Activated CD4-positive, alpha-beta T cell treated with anti-CD3 and anti-CD28 coated beads for 4 hours (primary cell): ENCODE data around the gene SH3BP5.

Experiments
- DNase-seq, 2 donors: peaks; one replicate each; pipeline ENCODE4 v3.0.0-alpha.2; 2020

Gene SH3BP5

GRCh38 chr3:15297608-15298350 lies 34.6 kb downstream of the SH3BP5 start:
- no peak for DNase-seq

DNA sequence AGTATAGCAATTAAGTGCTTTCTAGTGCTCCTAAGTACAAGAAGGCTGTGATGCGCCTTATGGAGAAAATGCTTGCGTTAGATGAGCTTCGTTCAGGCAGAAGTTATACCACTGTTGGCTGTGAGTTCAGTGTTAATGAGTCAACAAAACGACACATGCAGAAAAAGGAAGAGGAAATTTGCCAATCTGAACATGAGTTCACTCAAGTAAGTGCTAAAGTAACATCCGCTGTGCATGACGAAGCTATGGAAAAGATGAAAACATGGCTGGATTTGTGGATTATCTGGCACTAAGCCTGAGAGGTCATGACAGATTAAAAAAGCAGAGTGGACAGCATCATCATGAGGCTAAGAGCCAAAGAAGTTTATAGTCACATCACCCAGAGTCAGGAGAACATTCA lies 36.9 kb downstream of the SH3BP5 start:
- DNase-seq: no peak

- no peak for DNase-seq
These were observed 37.5 kb downstream of the SH3BP5 start for GRCh38 chr3:15294929-15295328.

GRCh38 chr3:15292765-15293522 lies 39.4 kb downstream of the SH3BP5 start:
- no peak for DNase-seq

- DNase-seq: peak; percentile 43 to 45
These were observed 40.5 kb downstream of the SH3BP5 start for GRCh38 chr3:15291589-15292541.

DNA sequence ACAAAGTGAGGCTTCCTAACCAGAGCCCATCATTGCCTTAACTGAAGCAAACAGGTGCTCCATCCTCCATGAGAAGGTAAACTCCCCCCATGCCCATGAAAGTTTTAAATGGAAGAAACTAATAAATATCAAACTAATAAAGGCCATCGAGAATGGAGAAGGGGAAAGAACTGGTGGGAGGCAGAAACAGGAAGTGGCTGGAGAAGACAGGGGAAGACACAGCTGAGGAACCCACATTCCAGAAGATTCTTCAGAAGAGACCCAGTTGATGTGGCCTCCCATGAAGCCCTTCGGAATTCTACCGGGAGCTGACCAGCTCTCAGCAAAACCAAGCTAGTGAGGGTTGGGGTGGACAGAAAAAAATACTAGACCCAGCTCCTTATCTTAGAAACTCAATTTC lies 41.6 kb downstream of the SH3BP5 start:
- no peak for DNase-seq

GRCh38 chr3:15289661-15290060 lies 42.7 kb downstream of the SH3BP5 start:
- DNase-seq: no peak

DNA sequence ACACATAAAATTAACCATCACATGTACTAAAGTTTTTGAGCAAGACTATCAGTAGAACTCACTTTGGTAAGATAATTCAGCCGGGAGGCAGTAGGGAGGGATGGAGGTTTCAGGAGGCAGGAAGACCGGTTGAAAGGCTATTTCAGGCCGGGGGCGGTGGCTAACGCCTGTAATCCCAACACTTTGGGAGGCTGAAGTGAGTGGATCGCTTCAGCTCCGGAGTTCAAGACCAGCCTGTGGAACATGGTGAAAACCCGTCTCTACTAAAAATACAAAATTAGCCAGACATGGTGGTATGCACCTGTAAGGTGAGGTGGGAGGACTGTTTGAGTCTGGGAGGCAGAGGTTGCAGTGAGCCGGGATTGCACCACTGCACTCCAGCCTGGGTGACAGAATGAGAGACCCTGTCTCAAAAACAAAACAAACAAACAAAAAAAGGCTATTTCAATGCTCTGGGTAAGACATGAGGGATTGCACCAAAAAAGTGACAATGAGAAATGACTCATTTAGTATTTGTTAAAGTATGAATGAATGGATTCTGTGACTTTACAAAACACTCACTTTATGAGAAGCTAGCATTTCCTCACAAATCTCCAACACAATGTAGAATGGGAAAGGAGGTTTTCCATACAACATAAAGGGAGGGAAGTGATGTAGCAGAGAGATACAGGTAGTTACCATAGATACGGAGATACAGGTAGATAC lies 43.9 kb downstream of the SH3BP5 start:
- no peak for DNase-seq

DNA sequence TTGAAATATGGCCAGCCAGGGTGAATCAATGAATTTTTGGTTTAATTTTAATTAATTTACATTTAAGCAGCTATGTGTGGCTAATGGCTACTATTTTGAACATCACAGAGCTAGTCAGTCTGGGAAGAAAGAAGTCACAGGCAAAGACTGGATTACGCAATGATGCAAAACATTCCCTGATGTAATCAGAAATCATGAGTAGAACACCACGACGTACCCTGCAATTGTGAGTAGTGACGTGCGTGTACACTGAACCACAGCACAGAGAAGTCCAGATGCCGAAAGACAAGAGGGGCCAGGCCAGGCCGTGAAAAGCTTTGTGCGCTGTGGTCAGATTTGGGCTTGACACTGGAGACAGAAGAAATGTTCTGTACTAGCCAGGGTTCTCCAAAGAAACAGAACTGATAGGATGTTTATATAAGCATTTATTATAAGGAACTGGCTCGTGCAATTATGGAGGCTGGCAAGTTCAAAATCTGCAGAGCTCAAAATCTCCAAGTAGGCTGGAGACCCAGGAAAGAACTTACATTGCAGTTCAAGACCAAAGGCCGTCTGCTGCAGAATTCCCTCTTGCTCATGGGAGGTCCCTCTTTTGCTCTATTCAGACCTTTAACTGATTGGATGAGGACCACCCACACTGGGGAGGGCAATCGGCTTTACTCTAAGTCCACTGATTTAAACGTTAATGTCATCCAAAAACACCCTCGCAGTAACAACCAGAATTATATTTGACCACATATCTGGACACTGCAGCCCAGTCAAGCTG lies 44.6 kb downstream of the SH3BP5 start:
- DNase-seq: no peak

DNA sequence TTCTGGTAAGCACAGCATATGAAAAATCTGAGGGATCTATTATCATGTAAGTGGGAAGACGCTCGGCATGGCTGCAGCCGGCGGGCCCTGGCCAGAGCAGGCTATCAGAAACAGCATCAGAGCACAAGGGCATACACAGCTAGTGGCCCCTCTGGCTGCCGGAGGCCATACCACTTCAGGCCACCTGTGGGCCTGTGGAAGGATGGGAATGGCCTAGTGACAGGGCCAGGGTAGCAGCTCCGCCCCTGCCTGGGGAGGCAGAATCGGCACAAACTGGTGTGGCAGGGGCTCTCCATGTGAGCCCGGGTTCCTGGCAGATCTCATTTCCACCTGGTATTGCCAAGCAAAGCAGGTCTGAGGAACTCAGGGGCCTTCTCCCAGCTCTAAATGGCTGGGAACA lies 46.4 kb downstream of the SH3BP5 start:
- DNase-seq: no peak

DNA sequence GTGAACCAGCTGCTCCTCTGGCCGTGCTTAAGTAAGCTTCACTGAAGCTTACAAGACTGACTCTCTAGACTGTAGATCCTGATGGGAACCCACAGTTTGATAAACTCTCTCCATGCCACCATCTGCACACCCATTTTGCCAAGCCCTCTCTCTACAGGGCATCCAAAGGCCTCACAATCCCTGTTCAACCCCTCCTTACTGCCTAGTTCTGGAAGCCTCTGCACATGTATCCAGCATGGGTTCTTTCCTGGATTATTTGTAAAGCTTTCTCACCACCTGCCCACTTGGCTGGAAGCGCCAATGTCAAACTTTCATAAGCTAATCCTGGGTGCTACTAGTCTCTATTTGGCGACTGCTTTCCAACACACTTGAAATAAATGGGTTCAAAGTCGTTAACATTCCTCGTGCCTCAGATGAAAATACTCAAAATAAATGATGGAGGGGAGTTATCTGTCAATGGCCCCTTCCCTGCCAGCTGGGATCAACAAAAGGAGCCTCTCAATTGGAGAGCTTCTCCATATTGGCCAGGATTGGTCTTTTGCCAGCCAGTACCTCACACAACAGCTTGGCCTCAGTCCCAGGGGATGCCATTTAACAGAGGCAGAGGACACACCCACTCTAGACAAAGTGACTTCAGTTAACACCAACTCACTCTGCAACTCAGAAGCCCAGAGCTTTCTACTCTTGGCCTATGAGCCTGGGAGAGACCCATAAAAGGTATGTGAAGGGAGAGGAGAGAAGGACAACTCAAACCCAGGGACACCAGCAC lies 48.1 kb downstream of the SH3BP5 start:
- no peak for DNase-seq

DNA sequence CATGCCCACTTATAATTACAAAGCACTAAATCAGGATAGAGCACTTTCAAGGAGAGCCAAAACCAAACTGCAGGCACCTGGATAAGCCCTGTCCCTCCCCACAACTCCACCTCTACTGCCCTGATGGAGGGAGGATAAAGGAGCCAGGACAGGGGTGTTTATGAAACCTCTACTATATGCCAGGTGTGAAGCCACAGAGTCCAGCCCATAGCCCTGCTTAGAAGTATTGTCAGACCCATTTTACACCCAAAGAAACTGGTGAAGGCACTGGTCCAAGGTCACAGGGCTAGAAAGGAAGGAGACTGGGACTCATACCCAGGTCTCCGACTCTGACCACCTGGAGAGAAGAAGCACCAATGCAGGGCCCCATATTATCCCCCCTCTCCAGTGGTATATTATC lies 48.7 kb downstream of the SH3BP5 start:
- DNase-seq: no peak

DNA sequence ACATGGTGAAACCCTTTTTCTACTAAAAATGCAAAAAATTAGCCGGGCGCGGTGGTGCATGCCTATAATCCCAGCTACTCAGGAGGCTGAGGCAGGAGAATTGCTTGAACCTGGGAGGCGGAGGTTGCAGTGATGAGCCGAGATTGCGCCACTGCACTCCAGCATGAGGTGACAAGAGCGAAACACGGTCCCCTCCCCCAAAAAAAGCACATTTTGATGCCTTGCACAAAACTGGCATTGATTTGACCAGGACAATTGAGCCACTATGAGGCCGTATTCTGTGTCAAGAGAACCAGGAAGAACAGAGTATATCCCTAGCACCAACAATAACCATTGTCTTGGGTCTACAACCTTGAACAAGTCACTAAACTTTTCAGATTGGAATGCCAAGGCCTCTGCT lies 50.6 kb downstream of the SH3BP5 start:
- no peak for DNase-seq

DNA sequence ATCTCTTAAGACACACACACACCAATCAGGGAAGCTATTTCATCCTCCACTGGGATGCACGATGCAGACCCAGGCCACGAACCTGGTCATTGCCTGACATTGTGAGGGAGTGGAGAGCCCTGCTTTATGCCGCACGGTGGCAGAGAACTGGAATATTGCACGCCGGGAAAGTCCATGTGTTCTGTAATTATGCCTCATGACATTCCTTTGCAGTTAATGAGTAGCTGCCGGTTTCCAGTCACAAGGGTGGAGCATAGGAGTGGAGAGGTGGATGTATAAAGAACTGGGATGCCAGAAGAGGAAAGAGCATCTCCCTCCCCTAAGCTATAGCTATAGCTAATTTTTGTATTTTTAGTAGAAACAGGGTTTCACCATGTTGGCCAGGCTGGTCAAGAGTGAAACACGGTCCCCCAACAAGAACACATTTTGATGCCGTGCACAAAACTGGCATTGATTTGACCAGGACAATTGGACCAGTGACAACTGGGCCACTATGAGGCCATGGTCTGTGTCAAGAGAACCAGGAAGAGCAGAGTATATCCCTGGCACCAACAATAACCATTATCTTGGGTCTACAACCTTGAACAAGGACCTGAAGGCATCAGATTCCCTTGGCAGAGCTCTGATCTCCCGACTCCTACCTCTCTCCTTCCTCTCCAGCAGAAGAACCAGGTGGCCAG lies 51.4 kb downstream of the SH3BP5 start:
- DNase-seq: no peak

DNA sequence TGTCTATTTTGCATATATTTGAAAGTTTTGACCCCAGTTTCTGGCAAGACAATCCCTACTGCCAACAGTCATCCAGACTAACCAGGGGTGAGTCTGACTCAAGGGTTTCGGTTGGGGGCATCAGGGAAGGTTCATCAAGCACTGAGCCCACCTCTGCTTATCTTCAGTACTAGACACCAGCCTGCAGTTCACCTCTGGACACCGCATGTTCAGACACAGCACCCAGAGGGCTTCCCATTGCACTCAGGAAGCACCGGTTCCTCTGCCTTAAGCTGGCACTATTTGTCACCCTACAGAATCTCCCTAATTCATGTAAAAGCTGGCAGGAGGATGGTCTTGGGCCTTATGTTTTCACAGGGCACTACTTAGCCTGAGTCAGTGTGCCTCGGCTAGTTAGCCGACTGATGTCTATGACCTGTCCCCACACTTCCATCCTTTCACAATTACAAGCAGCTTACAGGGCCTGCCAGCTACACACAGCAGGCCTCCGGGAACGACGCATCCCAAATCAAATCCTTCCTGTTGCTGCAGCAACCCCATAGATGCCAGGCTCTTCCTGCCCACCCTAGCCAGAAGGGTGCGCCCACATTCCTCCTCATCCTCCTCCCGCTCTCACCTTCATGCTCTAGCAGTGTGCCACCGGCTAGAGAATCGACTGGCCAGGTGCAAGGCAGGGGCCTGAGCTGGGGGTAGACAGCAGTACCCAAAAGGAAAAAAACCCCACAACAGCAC lies 52.5 kb downstream of the SH3BP5 start:
- DNase-seq: no peak

DNA sequence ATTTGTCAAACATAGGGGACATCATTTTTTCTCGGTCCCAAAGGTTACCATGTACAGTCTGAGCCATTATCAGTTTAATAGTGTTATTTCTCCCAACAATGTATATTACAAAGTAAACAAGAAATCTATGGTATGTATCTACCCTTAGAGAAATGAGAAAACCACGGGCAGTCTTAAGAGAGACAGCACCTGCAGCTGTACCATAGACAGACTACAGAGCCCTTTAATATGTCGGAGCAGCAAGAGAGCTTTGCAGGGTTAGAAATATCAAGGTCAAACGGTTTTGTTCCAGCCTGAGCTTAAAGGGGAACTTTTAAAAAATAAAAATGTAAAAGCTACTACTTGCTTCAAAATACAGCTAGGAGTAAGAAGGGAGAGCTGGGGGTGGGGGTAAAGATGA lies 53.2 kb downstream of the SH3BP5 start:
- DNase-seq: no peak

DNA sequence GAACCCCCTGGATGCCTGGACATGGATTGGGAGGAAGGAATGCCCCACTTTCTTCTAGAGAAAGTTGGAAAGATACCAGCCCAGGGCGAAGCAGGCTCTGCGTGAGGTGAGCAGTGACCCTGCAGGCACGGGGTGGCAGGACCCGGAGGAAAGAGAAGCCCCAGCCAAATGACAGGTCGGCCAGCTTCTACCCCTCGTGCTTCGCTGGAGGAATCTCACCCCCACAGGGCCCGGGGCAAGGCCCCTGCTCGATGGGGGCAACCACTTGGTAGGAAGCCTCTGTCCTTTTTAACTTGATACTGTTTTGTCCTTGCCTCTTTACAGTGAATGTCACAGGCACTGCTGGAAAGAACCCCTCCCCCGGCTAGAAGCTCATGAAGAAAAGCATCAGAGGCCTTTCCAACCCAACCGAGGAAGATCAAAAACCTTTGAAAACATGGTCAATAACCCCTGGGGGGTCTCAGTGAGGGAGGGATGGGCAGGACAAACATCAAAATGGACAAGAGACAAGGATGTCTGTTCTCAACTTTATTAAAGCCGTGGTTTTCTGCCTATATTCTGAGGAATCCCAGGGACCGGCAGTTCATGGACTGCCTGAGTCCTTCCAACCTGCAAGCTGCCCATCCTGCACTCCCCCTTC lies 54.4 kb downstream of the SH3BP5 start:
- DNase-seq: no peak

- no peak for DNase-seq
These were observed 56.2 kb downstream of the SH3BP5 start for GRCh38 chr3:15276028-15276724.

- no peak for DNase-seq
These were observed 59.2 kb downstream of the SH3BP5 start for GRCh38 chr3:15273227-15273626.
